Dendritic cell treated with granulocyte-macrophage colony-stimulating factor and Interleukin-4, amounts not matched to agents 40 ng/mL and 50 ng/mL, for 4 days (primary cell): ENCODE results near the gene GALNT7.

Experiments
- H3K27ac Mint-ChIP-seq: one replicate; pipeline ENCODE4 v1.8.0; 2022; ENCODE audit warnings: mild to moderate bottlenecking, mixed read lengths
- H3K27me3 Mint-ChIP-seq: one replicate; pipeline ENCODE4 v1.8.0; 2022; ENCODE audit warnings: mild to moderate bottlenecking, mixed read lengths
- H3K36me3 Mint-ChIP-seq: one replicate; pipeline ENCODE4 v1.8.0; 2022; ENCODE audit warnings: low read depth, mixed read lengths
- H3K4me1 Mint-ChIP-seq: one replicate; pipeline ENCODE4 v1.8.0; 2022; ENCODE audit warnings: low read depth, mixed read lengths
- H3K4me3 Mint-ChIP-seq: one replicate; pipeline ENCODE4 v1.8.0; 2022; ENCODE audit warnings: mild to moderate bottlenecking, moderate library complexity, mixed read lengths
- H3K9me3 Mint-ChIP-seq: one replicate; pipeline ENCODE4 v1.8.0; 2022; ENCODE audit warnings: mixed read lengths
- intact Hi-C: fragments of 100-400 bp; cut with micrococcal nuclease; formaldehyde crosslinking; loops from one replicate; pipeline ENCODE4 v1.15.0; 2022

The GALNT7 gene

GRCh38 chr4:173311368-173311767, 142.8 kb downstream of the GALNT7 start:
- no peaks in the 10 kb centered on the region for H3K27me3 Mint-ChIP-seq
- peaks cover 18% of the 10 kb centered on the region for H3K36me3 Mint-ChIP-seq
- no peak overlapping the region for H3K4me3 Mint-ChIP-seq
- no peaks in the 10 kb centered on the region for H3K9me3 Mint-ChIP-seq
- H3K27ac Mint-ChIP-seq: no peak overlapping the region
- peaks cover 9% of the 10 kb centered on the region for H3K4me1 Mint-ChIP-seq
- intact Hi-C loops: no loop called here

- Mint-ChIP-seq H3K27me3 (no peaks in the 10 kb centered on the region), H3K9me3 (no peaks in the 10 kb centered on the region), H3K36me3 (peaks cover 18% of the 10 kb centered on the region), H3K27ac (no peak overlapping the region), H3K4me3 (no peak overlapping the region), H3K4me1 (peaks cover 12% of the 10 kb centered on the region)
- intact Hi-C loops: loop anchor here (5.0 kb wide), 1 partner anchor 178 kb away; no protein-coding TSS in a partner anchor
Observed at GRCh38 chr4:173314715-173315114, 146.1 kb downstream of the GALNT7 start.

GRCh38 chr4:173316060-173316459, 147.4 kb downstream of the GALNT7 start:
- Mint-ChIP-seq H3K4me1 (peaks cover 15% of the 10 kb centered on the region), H3K27me3 (no peaks in the 10 kb centered on the region), H3K36me3 (peaks cover 10% of the 10 kb centered on the region), H3K4me3 (no peak overlapping the region), H3K27ac (no peak overlapping the region), H3K9me3 (no peaks in the 10 kb centered on the region)
- intact Hi-C loops: loop anchor here (5.0 kb wide), 1 partner anchor 176 kb away; no protein-coding TSS in a partner anchor

- intact Hi-C loops: loop anchor here (5.0 kb wide), 1 partner anchor 175 kb away; no protein-coding TSS in a partner anchor
Observed at GRCh38 chr4:173317004-173317403, 148.4 kb downstream of the GALNT7 start.

GRCh38 chr4:173318240-173318639, 149.6 kb downstream of the GALNT7 start:
- Mint-ChIP-seq H3K27ac (no peak overlapping the region), H3K36me3 (peaks cover 7% of the 10 kb centered on the region), H3K4me1 (peaks cover 10% of the 10 kb centered on the region), H3K27me3 (no peaks in the 10 kb centered on the region), H3K9me3 (no peaks in the 10 kb centered on the region), H3K4me3 (no peak overlapping the region)
- intact Hi-C loops: loop anchor here (5.0 kb wide), 1 partner anchor 174 kb away; no protein-coding TSS in a partner anchor

More at GRCh38 chr4:173317004-173317403, 148.4 kb downstream of the GALNT7 start:
- no peaks in the 10 kb centered on the region for H3K9me3 Mint-ChIP-seq
- H3K27me3 Mint-ChIP-seq: no peaks in the 10 kb centered on the region
- H3K27ac Mint-ChIP-seq: no peak overlapping the region
- H3K4me1 Mint-ChIP-seq: peaks cover 14% of the 10 kb centered on the region
- H3K36me3 Mint-ChIP-seq: peaks cover 8% of the 10 kb centered on the region
- H3K4me3 Mint-ChIP-seq: no peak overlapping the region

GRCh38 chr4:173318648-173319211, 150.1 kb downstream of the GALNT7 start:
- intact Hi-C loops: loop anchor here (1.0 to 5.0 kb wide), 2 partner anchors 99 to 174 kb away; no protein-coding TSS in a partner anchor

GRCh38 chr4:173319696-173320095, 151.1 kb downstream of the GALNT7 start:
- no peak overlapping the region for H3K4me3 Mint-ChIP-seq
- no peaks in the 10 kb centered on the region for H3K9me3 Mint-ChIP-seq
- peaks cover 10% of the 10 kb centered on the region for H3K4me1 Mint-ChIP-seq
- intact Hi-C loops: loop anchor here (1.0 to 5.0 kb wide), 2 partner anchors 98 to 173 kb away; no protein-coding TSS in a partner anchor
- H3K36me3 Mint-ChIP-seq: peaks cover 7% of the 10 kb centered on the region
- no peaks in the 10 kb centered on the region for H3K27me3 Mint-ChIP-seq
- peak overlapping the region; percentile 42 for H3K27ac Mint-ChIP-seq

More at GRCh38 chr4:173318648-173319211, 150.1 kb downstream of the GALNT7 start:
- Mint-ChIP-seq H3K9me3 (no peaks in the 10 kb centered on the region), H3K27me3 (no peaks in the 10 kb centered on the region), H3K4me1 (peaks cover 10% of the 10 kb centered on the region), H3K36me3 (peaks cover 7% of the 10 kb centered on the region), H3K4me3 (no peak overlapping the region), H3K27ac (no peak overlapping the region)

- Mint-ChIP-seq H3K27ac (no peak overlapping the region), H3K4me1 (no peaks in the 10 kb centered on the region), H3K36me3 (peaks cover 13% of the 10 kb centered on the region), H3K9me3 (no peaks in the 10 kb centered on the region), H3K27me3 (no peaks in the 10 kb centered on the region), H3K4me3 (no peak overlapping the region)
- intact Hi-C loops: no loop called here
Observed at GRCh38 chr4:173325007-173325736, 156.6 kb downstream of the GALNT7 start.

- no peak overlapping the region for H3K27ac Mint-ChIP-seq
- H3K36me3 Mint-ChIP-seq: peaks cover 16% of the 10 kb centered on the region
- intact Hi-C loops: no loop called here
- H3K27me3 Mint-ChIP-seq: no peaks in the 10 kb centered on the region
- H3K4me1 Mint-ChIP-seq: peaks cover 15% of the 10 kb centered on the region
- H3K9me3 Mint-ChIP-seq: no peaks in the 10 kb centered on the region
- no peak overlapping the region for H3K4me3 Mint-ChIP-seq
Observed at GRCh38 chr4:173328236-173328901, 159.8 kb downstream of the GALNT7 start.

GRCh38 chr4:173330590-173330989, 162.0 kb downstream of the GALNT7 start:
- Mint-ChIP-seq H3K27me3 (no peaks in the 10 kb centered on the region), H3K4me3 (no peak overlapping the region), H3K4me1 (peaks cover 20% of the 10 kb centered on the region), H3K36me3 (peaks cover 27% of the 10 kb centered on the region), H3K27ac (no peak overlapping the region), H3K9me3 (no peaks in the 10 kb centered on the region)
- intact Hi-C loops: no loop called here

- H3K36me3 Mint-ChIP-seq: peaks cover 27% of the 10 kb centered on the region
- peaks cover 26% of the 10 kb centered on the region for H3K4me1 Mint-ChIP-seq
- H3K27me3 Mint-ChIP-seq: no peaks in the 10 kb centered on the region
- no peaks in the 10 kb centered on the region for H3K9me3 Mint-ChIP-seq
- H3K4me3 Mint-ChIP-seq: no peak overlapping the region
- intact Hi-C loops: no loop called here
- H3K27ac Mint-ChIP-seq: peak overlapping the region; percentile 41
Observed at GRCh38 chr4:173332021-173332487, 163.4 kb downstream of the GALNT7 start.

GRCh38 chr4:173332963-173333657, 164.5 kb downstream of the GALNT7 start:
- peaks cover 27% of the 10 kb centered on the region for H3K36me3 Mint-ChIP-seq
- peak overlapping the region; percentile 100 for H3K27ac Mint-ChIP-seq
- no peaks in the 10 kb centered on the region for H3K9me3 Mint-ChIP-seq
- H3K4me3 Mint-ChIP-seq: peak overlapping the region; percentile 99
- no peaks in the 10 kb centered on the region for H3K27me3 Mint-ChIP-seq
- H3K4me1 Mint-ChIP-seq: peaks cover 26% of the 10 kb centered on the region
- intact Hi-C loops: no loop called here

- no peaks in the 10 kb centered on the region for H3K27me3 Mint-ChIP-seq
- H3K9me3 Mint-ChIP-seq: no peaks in the 10 kb centered on the region
- peaks cover 26% of the 10 kb centered on the region for H3K4me1 Mint-ChIP-seq
- intact Hi-C loops: loop anchor here (1.0 kb wide), 1 partner anchor 37 kb away; the partner anchor contains the start of gene SAP30
- peak overlapping the region; percentile 99 for H3K4me3 Mint-ChIP-seq
- peaks cover 27% of the 10 kb centered on the region for H3K36me3 Mint-ChIP-seq
- peak overlapping the region; percentile 100 for H3K27ac Mint-ChIP-seq
Observed at GRCh38 chr4:173333658-173334084, 165.1 kb downstream of the GALNT7 start.
